ENCODE data around the gene CARD9.
A peak's percentile ranks its signal among the peaks of the same experiment; 100 is the strongest.
"Not testable (repeated sequence)": the region's sequence is repeated elsewhere in the genome, so short reads cannot be mapped to it uniquely, and the experiment has no call there.

Gene CARD9

DNA sequence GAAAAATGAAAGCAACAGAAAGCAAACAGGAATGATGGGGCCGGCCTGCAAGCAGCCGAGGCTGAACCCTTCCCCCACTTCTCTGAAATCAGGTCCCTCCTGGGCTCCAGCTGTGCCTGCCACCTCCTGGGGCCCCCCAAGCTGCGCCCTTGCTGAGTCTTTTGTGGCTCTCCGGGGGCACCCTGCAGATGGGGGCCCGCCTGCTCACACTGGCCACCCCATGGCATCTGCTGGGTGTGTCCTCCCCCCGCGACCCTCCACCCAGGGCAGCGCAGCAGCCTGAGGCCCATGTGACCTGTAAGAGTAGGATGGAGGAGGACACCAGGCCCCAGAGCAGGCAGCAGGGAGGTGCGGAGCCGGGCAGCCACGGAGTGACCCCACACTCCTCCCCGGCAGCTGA lies 40.4 kb downstream of the CARD9 start:
- DNase-seq, result no peak

DNA sequence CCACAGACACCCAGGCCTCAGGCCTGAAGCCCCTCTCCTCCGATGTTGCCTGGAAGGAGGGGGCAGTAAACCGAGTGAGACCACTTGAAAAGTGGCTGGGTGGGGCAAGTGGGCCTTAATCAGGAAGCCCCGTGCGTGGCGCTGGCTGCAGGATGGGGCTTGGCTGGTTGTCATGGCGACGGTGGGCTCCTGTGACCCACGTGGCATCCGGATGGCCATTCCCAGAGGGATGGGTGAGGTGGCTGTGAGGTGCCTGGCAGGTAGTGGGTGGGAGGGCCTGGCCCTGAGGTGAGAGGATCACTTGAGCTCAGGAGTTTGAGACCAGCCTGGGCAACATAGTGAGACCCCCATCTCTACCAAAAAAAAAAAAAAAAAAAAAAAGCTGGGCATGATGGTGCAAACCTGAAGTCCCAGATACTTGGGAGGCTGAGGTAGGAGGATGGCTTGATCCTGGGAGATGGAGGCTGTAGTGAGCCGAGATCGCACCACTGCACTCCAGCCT lies 40.9 kb downstream of the CARD9 start:
- no peak for DNase-seq

DNA sequence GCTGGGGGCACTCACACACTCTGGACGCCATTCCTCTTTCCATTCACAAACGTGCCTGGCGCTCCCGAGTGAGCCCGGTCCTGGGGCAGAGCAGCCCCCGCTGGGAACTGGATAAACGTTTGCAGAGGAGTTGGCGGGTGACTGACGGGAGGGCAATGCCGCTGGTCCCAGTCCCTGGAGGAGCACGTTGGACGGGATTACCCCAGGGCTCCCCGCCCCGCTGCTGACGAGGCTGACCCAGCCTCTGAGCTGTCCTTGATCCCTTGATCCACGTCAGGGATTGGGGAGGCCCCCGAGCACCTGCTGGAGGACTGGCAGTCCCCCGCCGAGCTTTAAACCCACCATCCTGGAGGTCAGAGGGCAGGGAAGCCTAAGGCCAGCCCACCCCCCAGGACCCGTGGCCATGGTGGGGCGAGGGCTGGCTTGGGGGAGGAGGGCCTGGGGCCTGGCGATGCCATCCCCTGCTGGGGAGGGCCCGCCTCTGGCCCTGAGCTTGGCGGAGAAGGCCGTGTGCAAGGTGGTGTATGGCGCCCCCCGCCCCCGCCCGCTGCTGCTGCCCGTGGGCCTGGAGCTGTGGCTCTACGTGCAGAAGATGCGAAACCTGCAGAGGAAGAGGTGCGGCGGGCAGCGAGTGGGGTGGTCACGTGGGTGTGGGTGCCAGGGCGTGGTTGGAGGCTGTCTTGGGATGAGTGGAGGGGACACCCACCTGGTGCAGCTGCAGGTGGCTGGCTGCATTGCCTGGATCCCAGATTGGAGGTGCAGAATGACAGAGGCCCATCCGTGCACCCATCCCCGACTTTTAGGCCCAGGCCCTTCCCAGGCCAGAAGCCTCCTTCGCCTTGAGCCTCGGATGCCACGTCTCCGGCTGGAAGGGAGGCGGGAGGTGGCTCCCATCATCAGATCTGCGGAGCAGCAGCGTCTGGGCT lies 41.6 kb downstream of the CARD9 start:
- DNase-seq, result no peak

DNA sequence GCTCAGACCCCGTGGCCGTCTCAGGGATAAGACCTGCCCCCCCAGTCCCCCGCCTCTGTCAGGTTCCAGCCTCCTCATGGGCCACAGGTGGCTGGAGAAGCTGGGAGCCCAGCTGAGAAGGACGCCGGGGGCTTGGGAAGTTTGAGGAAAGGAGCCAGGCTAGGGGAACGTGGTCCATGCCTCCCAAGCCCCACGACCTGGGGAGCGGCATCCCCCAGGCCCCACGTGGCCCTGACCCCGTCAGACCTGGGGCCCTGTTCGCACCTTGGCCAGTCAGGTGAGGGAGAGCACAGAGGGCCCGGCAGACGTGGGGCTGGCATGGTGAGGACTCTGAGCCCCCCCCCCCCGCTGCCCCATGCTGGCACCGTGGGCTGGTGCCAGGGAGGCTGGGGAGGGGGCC lies 42.4 kb downstream of the CARD9 start:
- DNase-seq, result no peak

DNA sequence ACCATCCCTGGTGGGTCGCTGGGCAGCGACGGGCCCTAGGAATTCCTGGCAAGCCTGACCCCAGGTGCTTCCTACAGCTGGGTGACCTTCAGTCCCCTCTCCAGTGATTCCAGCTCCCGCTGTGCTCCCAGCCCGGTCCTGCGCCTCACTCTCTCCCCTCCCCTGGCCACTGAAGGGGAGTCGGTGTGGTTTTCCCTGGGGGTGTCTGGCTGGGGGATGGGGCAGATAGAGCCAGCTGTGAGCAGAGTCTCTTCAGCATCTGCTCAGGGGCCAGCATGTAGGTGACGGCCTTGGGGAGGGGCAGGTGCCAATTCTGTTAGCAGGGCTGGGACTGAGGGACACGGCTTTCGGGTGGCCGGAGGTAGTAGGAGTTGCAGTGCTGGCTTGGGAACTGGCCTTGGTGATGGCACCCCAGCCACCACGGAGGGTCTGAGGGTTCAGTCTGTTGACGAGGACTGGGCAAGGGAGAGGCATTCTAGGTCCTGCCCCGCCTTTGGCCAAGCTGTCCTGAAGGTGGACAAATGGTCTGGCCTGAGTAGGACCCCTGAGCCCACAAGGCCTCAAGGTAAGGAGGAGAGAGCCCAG lies 43.0 kb downstream of the CARD9 start:
- no peak for DNase-seq

DNA sequence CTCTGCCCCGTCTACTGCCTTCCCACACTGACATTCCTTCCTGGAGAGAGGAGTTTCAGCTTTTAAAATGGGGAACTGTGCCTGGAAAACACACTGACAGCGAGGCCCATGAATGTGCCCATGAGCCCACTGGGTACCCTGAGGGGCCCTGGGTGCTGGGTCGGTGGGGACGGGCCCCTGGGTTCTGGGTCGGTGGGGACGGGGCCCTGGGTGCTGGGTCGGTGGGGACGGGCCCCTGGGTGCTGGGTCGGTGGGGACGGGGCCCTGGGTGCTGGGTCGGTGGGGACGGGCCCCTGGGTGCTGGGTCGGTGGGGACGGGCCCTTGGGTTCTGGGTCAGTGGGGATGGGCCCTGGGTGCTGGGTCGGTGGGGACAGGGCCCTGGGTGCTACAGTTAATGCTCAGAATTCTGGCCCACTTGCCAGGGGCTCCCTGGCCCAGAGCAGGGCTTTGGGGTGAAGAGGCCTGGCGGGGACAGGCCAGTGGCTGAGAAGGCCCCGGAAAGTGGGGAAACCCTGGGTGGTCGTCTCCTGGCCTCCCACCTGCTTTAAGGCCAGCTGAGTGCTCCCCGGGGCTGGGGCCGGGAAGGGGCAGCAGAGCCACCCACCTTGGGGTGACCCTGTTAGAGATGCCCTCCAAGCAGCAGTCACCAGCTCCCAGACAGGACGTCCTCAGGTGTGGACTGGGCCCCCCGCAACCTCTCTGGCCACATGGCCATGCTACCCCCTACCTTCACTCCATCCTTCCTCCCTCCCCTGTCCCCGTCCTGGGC lies 43.6 kb downstream of the CARD9 start:
- no peak for DNase-seq

DNA sequence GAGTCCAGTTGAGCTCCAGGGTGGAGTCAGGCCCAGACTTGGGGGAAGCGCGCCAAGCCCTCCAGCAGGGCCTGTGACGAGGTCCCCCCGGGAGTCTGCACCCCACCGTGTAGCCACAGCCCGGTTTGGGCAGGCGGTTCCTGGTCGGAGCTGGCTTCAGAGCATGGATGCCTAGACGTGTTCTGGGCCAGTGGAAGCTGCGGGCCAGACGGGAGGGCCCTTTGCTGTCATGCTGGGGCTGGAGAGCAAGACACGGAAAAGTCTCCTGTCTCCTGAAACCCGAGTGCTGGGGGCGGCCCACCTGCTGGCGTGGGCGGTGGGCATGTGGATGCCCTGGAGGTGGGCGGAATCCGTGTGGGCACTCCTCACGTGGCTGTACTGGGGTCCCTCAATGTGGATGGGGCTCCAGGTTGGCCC lies 44.2 kb downstream of the CARD9 start:
- no peak for DNase-seq

DNA sequence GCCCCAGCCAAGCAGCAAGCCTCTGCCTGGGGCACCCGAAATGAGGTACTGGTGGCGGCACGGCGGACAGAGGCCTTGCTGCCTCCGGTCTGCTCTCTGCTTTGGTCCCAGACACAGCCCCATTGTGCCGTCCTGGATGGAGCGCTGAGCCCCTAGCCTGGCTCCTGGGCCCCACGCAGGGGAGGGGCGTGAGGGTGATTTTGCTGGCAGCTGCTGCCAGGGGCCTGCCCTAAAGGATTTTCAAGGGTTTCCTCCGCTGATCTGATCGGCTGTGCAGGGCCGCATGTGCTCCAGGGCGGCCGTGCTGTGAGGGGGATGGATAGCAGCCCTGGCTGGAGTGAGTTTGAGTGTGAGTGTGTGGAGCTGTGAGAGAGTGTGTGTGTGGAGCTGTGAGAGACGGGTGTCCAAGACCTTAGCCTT lies 44.8 kb downstream of the CARD9 start:
- peak; percentile 40 for DNase-seq

DNA sequence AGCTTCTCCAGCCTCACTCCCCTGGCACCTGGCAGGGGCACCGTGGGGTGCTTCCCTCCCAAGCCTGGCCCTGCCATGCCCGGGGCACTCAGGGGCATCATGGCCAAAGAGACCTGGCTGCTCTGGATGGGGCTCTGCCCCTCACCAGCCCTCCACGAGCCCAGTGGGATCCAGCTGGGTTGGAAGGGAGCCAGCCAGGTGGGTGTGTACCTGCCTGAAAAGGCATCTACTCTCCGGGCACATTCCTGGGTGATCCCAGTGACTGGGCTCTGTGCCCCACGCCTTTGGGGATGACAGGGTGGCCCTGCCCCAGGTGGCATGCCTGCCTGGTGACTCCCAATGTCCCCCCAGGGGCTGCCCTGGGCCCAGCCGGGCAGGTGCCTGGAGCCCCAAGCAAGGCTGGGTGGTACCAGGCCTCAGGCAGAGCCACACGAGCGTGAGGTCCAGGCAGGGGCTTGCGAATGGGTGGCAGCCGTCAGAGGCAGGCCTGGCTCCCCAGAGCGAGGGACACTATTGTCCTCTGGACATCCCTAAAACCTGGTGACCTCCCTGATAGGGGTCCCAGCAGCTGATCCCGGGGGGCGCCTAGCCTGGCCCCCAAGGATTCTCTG lies 45.4 kb downstream of the CARD9 start:
- DNase-seq, result peak; percentile 25

DNA sequence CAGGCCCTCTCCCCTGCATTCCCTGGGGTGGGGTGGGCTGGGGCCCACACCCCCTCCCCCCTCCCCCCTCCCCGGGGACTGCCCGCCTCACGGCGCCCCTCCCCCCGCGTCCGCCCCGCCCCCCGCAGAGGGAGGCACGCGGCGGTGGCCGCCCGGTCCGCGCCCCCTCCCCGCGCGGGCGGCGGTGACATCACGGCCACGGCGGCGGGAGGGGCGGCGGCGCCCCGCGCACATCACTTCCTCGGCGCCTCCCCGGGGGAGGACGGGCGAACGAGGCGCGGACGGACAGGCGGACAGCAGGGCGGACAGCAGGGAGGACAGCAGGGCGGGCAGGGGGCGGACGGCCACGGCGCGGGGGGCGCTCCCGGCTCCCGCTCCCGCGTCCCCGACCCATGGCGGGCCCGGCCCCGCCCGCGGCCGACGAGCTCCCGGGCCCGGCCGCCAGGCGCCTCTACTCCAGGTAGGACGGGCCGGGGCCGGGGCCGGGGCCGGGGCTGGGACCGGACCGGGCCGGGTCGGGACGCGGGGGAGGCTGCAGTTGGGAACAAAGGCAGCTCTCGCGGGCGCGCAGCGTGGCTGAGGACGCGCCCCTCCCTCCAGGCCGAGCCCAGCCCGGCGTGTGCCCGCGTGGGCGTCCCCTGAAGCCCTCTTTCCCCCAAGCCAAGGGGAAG lies 46.0 kb downstream of the CARD9 start, which contains the start of gene GPSM1:
Gene GPSM1 (plus strand): TSS at position 236 of the 671 bp plus-strand sequence. CDS start 157 bp downstream, at position 393.
- peak; percentile 60 for DNase-seq

DNA sequence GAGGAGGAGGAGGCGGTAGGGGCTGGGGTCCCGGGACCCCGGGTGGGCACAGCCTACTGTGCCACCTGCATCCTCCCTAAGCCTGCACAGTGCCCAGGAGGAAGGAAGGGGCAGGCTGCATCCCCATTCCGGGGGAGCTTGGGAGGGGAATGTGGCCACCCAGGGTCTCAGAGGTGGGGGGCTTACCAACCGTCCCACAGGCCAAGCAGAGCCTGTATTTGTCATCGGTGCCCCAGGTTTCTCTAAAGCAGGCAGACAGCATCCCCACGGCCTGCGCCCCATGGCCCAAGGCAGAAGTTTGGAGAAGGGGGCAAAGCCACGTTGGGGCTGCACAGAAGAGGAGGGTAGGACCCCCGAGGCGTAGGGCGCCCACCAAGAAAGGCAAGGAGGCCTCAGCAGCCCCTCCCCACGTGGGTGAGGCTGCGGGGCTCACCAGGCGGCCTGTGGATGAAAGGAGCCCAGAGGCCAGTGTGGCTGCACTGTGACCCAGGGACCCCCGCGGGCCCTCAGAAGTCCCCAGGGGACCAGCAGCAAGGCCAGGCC lies 46.6 kb downstream of the CARD9 start:
- DNase-seq, result peak; percentile 40

DNA sequence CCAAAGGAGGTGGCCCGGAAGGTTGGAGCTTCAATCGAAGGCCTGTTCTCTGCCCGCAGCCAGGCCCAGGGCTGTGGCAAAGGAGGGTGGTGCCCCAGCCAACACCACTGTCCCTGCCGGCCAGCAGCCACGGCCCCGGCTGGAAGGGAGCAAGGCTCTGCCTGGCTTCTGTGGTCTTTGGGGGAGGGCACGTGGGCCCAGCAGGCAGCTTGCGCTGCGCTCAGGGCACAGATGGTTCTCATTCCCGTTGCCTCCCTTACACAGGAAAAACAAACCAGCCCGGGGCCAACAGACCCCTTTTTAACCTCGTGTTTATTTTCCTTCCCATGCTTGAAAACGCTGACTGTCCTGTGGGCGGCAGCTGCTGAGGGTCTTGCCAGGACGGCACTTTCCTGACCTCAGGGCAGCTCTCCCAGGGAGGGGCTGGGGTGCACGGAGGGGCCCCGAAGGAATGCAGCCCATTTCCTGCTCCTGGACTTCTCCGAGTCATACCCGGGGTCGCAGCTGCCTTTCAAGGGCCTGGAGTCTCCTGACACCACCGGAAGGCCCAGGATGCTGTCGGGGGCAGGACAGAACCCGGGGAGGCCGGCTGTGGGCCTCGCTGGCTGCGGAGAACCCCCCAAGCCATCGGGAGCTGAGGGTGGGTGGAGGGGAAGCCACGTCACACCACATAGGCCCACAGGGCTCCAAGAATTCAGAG lies 47.3 kb downstream of the CARD9 start:
- DNase-seq, result peak; percentile 90

DNA sequence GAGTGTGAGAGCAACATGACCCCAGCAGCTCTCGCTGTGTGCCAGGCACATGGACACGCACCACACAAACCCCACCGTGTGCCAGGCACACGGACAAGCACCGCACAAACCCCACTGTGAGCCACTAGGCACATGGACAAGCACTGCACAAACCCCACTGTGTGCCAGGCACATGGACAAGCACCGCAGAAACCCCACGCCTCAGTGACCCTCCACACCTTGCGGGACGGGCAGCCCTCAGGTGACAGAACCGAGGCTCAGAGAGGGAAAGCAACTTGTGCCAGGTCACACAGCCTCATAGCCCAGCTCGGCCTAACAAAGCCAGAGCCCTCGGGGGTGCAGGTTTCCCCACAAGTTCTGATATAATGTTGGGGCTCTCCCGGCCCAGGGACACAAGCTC lies 48.1 kb downstream of the CARD9 start:
- DNase-seq, result no peak

DNA sequence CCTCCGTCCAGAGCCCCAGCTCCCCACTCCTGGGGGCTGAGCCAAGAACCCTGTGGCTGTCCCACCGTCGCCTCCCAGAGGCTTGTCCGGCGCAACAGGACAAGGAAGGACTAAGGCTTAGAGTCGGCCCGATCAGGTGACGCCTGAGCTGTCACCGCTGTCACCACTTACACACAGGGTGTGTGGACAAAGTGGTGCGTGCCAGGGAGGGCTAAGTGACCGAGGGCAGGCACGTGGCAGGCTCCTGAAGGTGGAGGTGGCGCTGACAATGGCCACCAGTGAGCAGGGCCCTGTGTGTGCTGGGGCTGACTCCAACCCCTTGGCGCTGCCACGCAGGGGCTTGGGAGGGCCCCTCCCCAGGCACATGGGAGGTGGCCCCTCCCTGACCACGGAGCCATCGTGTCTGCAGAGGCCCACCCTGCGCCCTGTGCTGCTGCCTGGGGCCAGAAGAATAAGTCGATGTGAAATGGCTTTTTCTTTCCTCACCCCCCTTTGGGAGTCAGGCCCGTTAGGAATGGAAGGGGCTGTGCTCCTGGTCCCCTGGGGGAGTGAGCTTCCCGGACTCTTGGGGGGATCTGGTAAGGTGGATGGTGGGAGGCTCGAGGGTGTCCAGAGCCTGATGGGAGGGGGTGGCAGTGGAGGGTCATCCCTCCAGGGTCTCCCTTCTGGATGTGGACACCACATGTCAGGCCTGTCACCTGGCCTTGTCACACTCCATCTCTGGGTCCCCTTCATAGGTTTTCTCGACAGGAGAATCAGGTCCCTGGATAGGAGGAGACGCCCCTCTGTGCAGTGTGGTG lies 48.8 kb downstream of the CARD9 start:
- no peak for DNase-seq

DNA sequence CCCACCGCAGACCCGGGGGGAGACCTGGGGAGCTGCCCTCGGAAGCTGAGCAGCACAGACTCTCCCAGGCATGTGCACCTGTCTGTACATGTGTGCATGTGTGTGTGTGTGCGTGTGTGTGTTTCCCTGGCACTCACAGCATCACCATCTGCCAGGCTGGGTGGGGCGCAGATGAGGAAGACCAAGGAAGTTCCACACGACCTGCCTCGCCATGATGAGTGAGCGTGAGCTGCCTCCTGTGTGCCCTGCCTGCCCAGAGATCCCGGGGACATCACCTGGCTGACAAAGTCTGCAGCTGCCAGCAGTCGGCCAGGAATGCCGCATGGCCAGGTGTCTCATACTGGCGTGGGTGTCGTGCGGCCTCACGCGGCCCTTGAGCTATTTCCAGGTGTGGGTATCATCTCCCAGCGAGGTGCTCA lies 50.1 kb downstream of the CARD9 start:
- no peak for DNase-seq

DNA sequence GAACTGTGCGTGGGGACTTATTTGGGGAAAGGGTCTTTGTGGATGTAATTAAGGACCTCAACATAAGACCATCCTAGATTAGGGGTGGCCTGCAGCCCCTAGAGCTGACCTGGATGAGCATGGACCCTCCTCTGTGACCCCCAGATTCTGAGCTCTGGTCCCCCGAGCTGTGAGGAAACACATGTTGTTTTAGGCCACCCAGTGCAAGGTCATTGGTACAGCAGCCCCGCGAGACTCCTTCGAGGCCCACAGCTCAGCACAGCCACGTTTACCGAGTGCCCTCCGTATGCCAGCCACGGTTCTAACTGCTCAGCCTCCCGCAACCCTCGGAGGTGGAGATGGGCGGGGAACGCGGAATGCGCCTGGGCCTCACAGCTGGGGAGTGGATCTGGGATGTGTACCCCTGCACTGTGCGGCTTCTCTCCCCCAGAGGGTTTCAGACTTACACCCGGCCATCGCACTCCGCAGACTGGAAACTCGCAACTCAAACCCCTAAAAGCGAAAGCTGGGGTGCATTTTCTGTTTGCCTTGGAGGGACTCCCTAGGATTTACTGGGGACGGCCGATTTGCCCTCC lies 50.6 kb downstream of the CARD9 start:
- DNase-seq, result no peak

DNA sequence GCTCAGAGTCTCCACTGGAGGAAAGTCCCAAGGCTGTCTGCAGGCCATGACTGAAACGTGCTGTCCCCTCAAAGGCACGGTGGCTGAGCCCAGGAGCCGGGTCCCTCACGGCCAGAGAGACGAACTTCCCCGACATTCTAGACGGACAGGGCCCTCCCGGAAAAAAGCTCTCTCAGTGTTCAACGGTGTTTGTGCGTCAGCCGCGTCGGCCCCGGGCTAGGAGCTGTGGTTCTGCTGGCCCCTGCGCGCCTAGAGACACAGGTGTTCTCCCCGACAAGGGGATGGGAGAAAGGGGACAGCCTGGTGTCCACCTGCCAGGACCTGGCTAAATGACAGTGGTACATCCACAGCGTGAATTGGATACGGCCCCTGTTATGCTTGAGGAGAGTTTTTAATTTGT lies 51.9 kb downstream of the CARD9 start:
- DNase-seq, result no peak

DNA sequence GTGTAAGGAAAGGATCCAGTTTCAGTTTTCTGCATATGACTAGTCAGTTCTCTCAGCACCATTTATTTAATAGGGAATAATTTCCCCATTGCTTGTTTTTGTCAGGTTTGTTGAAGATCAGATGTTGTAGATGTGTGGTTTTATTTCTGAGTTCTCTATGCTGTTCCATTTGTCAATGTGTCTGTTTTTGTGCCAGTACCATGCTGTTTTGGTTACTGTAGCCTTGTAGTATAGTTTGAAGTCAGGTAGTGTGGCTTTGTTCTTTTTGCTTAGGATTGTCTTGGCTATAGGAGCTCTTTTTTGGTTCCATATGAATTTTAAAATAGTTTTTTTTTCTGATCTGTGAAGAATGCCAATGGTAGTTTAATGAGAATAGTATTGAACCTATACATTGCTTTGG lies 52.5 kb downstream of the CARD9 start:
- not testable (repeated sequence) for DNase-seq

DNA sequence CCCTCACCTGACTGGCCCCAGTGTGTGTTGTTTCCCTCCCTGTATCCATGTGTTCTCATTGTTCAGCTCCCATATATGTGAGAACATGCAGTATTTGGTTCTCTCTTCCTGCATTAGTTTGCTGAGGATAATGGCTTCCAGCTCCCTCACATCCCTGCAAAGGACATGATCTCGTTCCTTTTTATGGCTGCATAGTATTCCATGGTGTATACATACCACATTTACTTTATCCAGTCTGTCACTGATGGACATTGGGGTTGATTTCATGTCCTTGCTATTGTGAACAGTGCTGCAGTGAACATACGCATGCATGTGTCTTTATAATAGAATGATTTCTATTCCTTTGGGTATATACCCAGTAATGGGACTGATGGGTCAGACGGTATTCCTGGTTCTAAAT lies 53.5 kb downstream of the CARD9 start:
- not testable (repeated sequence) for DNase-seq

DNA sequence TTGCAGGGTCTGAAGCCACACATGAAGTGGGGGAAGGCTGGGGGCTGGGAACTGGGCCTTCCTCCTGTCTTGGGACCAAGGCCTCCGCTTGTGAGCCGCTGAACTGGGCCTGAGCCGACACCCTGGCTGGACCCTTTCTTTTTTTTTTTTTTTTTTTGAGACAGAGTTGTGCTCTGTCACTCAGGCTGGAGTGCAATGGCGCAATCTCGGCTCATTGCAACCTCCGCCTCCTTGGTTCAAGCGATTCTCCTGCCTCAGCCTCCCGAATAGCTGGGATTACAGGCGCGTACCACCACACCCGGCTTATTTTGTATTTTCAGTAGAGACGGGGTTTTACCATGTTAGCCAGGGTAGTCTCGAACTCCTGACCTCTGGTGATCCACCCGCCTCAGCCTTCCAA lies 54.2 kb downstream of the CARD9 start:
- not testable (repeated sequence) for DNase-seq

Measured in EL (cell line).